Kidney epithelial cell (primary cell): ENCODE results near the gene CKAP2. TPM values are rescaled to one million over a fixed set of nuclear protein-coding genes. Genes with fewer than 3 reads are reported as not detected.

Experiments used
- DNase-seq: peaks from one replicate; pipeline ENCODE4 v3.0.0-alpha.2; 2010; ENCODE audit warnings: low read depth
- H3K27me3 ChIP-seq: 2 replicates; pipeline ENCODE4 v1.6.0; 2011; ENCODE audit warnings: low read length; ENCODE audit not compliant: control insufficient read depth, insufficient read depth
- H3K36me3 ChIP-seq: 2 replicates; pipeline ENCODE4 v1.5.1; 2011; ENCODE audit warnings: low read length; ENCODE audit not compliant: control insufficient read depth, insufficient read depth
- H3K4me3 ChIP-seq: 2 replicates; pipeline ENCODE4 v1.5.1; 2011; ENCODE audit warnings: low read depth, mild to moderate bottlenecking, control low read depth, low read length
- CTCF ChIP-seq: IDR thresholded peaks from 2 replicates; pipeline ENCODE4 v1.5.1; 2011; ENCODE audit warnings: mild to moderate bottlenecking, moderate library complexity, low read length, control low read depth, inconsistent platforms; ENCODE audit not compliant: insufficient read depth, poor library complexity, severe bottlenecking
- total RNA-seq: library from RNA; depleted of rRNA; stranded (reverse); fragments of >200 nt; gene quantifications from 2 replicates; pipeline ENCODE4 v1.2.3, GENCODE V29; 2015

Gene CKAP2
- total RNA-seq, 1 donor from 2014 or later, result 21.9 TPM

GRCh38 chr13:52412128-52412527 lies 43.1 kb upstream of the CKAP2 start:
- Histone ChIP-seq H3K27me3 (no peaks in the 10 kb centered on the region), H3K4me3 (no peak overlapping the region), H3K36me3 (peaks cover 1% of the 10 kb centered on the region)
- no peak for DNase-seq
- TF ChIP-seq CTCF, result no peak

- DNase-seq, result no peak
- no peak for TF ChIP-seq CTCF
- Histone ChIP-seq H3K4me3 (no peak overlapping the region), H3K36me3 (peaks cover 1% of the 10 kb centered on the region), H3K27me3 (no peaks in the 10 kb centered on the region)
Observed at GRCh38 chr13:52414051-52414450, 41.2 kb upstream of the CKAP2 start.

- DNase-seq, result no peak
- Histone ChIP-seq H3K27me3 (no peaks in the 10 kb centered on the region), H3K4me3 (no peak overlapping the region), H3K36me3 (peaks cover 1% of the 10 kb centered on the region)
- TF ChIP-seq CTCF, result no peak
Observed at GRCh38 chr13:52414963-52415362, 40.3 kb upstream of the CKAP2 start.

GRCh38 chr13:52419080-52419479 lies 36.2 kb upstream of the CKAP2 start:
- TF ChIP-seq CTCF, result no peak
- no peak for DNase-seq
- Histone ChIP-seq H3K4me3 (no peak overlapping the region), H3K27me3 (no peaks in the 10 kb centered on the region), H3K36me3 (no peaks in the 10 kb centered on the region)

- H3K36me3 ChIP-seq, result no peaks in the 10 kb centered on the region
- no peak for DNase-seq
- no peaks in the 10 kb centered on the region for H3K27me3 ChIP-seq
- no peak for TF ChIP-seq CTCF
- H3K4me3 ChIP-seq, result no peak overlapping the region
Observed at GRCh38 chr13:52421216-52421615, 34.1 kb upstream of the CKAP2 start.

- Histone ChIP-seq H3K4me3 (no peak overlapping the region), H3K36me3 (no peaks in the 10 kb centered on the region), H3K27me3 (no peaks in the 10 kb centered on the region)
- peak; percentile 35 for DNase-seq
- no peak for TF ChIP-seq CTCF
Observed at GRCh38 chr13:52428295-52428694, 27.0 kb upstream of the CKAP2 start.
